ENCODE results near the gene CCDC172. TPM values are rescaled to one million over a fixed set of nuclear protein-coding genes. Genes with fewer than 3 reads are reported as not detected.

Gene CCDC172
- total RNA-seq, 1 donor from 2014 or later, result not detected

- Histone ChIP-seq H3K27ac (ENCODE audit: low read depth, low read length) (no peak overlapping the region), H3K4me2 (ENCODE audit: low read length) (no peak overlapping the region), H2AFZ (ENCODE audit: low read depth, low read length) (no peak overlapping the region), H3K9me3 (ENCODE audit: insufficient read depth, low read depth, low read length) (no peaks in the 10 kb centered on the region), H3K4me3 (ENCODE audit: insufficient read depth, low read depth, low read length) (no peak overlapping the region), H3K4me1 (ENCODE audit: insufficient read depth, low read length) (no peaks in the 10 kb centered on the region), H3K36me3 (ENCODE audit: insufficient read depth, low read length) (no peaks in the 10 kb centered on the region), H3K27me3 (ENCODE audit: insufficient read depth, low read length) (no peaks in the 10 kb centered on the region), H3K79me2 (ENCODE audit: insufficient read depth, low read length) (no peaks in the 10 kb centered on the region), H3K9ac (ENCODE audit: low read length) (no peak overlapping the region), H4K20me1 (ENCODE audit: insufficient read depth, low read length) (no peaks in the 10 kb centered on the region)
- Mint-ChIP-seq H3K4me3 (ENCODE audit: unreplicated experiment) (no peak overlapping the region), H3K4me1 (ENCODE audit: low read depth, unreplicated experiment) (peaks cover 8% of the 10 kb centered on the region), H3K36me3 (ENCODE audit: low read depth, unreplicated experiment) (no peaks in the 10 kb centered on the region), H3K27ac (ENCODE audit: unreplicated experiment) (no peak overlapping the region), H3K27me3 (ENCODE audit: low read depth, unreplicated experiment) (no peaks in the 10 kb centered on the region), H3K9me3 (ENCODE audit: unreplicated experiment) (peaks cover 3% of the 10 kb centered on the region)
- TF ChIP-seq CTCF (IDR thresholded peaks at IDR 0.05; ENCODE audit: insufficient read depth, low read depth, low read length), result no peak
- no peak for TF ChIP-seq EZH2 (IDR thresholded peaks at IDR 0.05; ENCODE audit: insufficient read depth, low read length)
- no peak for DNase-seq (ENCODE audit: low read depth)
- FAIRE-seq, result no peak
These were observed 17.4 kb upstream of the CCDC172 start for GRCh38 chr10:116306847-116307246.

GRCh38 chr10:116307455-116307854 is 16.8 kb upstream of the CCDC172 start:
- DNase-seq (ENCODE audit: low read depth) (no peak), FAIRE-seq (no peak)
- Histone ChIP-seq H3K27ac (ENCODE audit: low read depth, low read length) (no peak overlapping the region), H2AFZ (ENCODE audit: low read depth, low read length) (no peak overlapping the region), H3K4me1 (ENCODE audit: insufficient read depth, low read length) (no peaks in the 10 kb centered on the region), H3K27me3 (ENCODE audit: insufficient read depth, low read length) (no peaks in the 10 kb centered on the region), H3K9me3 (ENCODE audit: insufficient read depth, low read depth, low read length) (no peaks in the 10 kb centered on the region), H3K79me2 (ENCODE audit: insufficient read depth, low read length) (no peaks in the 10 kb centered on the region), H4K20me1 (ENCODE audit: insufficient read depth, low read length) (no peaks in the 10 kb centered on the region), H3K4me3 (ENCODE audit: insufficient read depth, low read depth, low read length) (no peak overlapping the region), H3K36me3 (ENCODE audit: insufficient read depth, low read length) (no peaks in the 10 kb centered on the region), H3K4me2 (ENCODE audit: low read length) (no peak overlapping the region), H3K9ac (ENCODE audit: low read length) (no peak overlapping the region)
- H3K4me1 Mint-ChIP-seq (ENCODE audit: low read depth, unreplicated experiment), result peaks cover 8% of the 10 kb centered on the region
- peaks cover 3% of the 10 kb centered on the region for H3K9me3 Mint-ChIP-seq (ENCODE audit: unreplicated experiment)
- H3K4me3 Mint-ChIP-seq (ENCODE audit: unreplicated experiment), result no peak overlapping the region
- H3K36me3 Mint-ChIP-seq (ENCODE audit: low read depth, unreplicated experiment), result no peaks in the 10 kb centered on the region
- no peak for TF ChIP-seq EZH2 (IDR thresholded peaks at IDR 0.05; ENCODE audit: insufficient read depth, low read length)
- no peak for TF ChIP-seq CTCF (IDR thresholded peaks at IDR 0.05; ENCODE audit: insufficient read depth, low read depth, low read length)
- no peak overlapping the region for H3K27ac Mint-ChIP-seq (ENCODE audit: unreplicated experiment)
- no peaks in the 10 kb centered on the region for H3K27me3 Mint-ChIP-seq (ENCODE audit: low read depth, unreplicated experiment)

- H3K27ac Mint-ChIP-seq (ENCODE audit: unreplicated experiment), result no peak overlapping the region
- Histone ChIP-seq H3K4me3 (ENCODE audit: insufficient read depth, low read depth, low read length) (no peak overlapping the region), H3K36me3 (ENCODE audit: insufficient read depth, low read length) (no peaks in the 10 kb centered on the region), H3K9ac (ENCODE audit: low read length) (no peak overlapping the region), H3K9me3 (ENCODE audit: insufficient read depth, low read depth, low read length) (no peaks in the 10 kb centered on the region), H3K27me3 (ENCODE audit: insufficient read depth, low read length) (no peaks in the 10 kb centered on the region), H4K20me1 (ENCODE audit: insufficient read depth, low read length) (no peaks in the 10 kb centered on the region), H2AFZ (ENCODE audit: low read depth, low read length) (no peak overlapping the region), H3K4me2 (ENCODE audit: low read length) (no peak overlapping the region), H3K4me1 (ENCODE audit: insufficient read depth, low read length) (no peaks in the 10 kb centered on the region), H3K27ac (ENCODE audit: low read depth, low read length) (no peak overlapping the region), H3K79me2 (ENCODE audit: insufficient read depth, low read length) (no peaks in the 10 kb centered on the region)
- TF ChIP-seq EZH2 (IDR thresholded peaks at IDR 0.05; ENCODE audit: insufficient read depth, low read length), result no peak
- no peak for TF ChIP-seq CTCF (IDR thresholded peaks at IDR 0.05; ENCODE audit: insufficient read depth, low read depth, low read length)
- H3K4me3 Mint-ChIP-seq (ENCODE audit: unreplicated experiment), result no peak overlapping the region
- no peaks in the 10 kb centered on the region for H3K4me1 Mint-ChIP-seq (ENCODE audit: low read depth, unreplicated experiment)
- FAIRE-seq (no peak), DNase-seq (ENCODE audit: low read depth) (no peak)
- H3K9me3 Mint-ChIP-seq (ENCODE audit: unreplicated experiment), result no peaks in the 10 kb centered on the region
- no peaks in the 10 kb centered on the region for H3K27me3 Mint-ChIP-seq (ENCODE audit: low read depth, unreplicated experiment)
- no peaks in the 10 kb centered on the region for H3K36me3 Mint-ChIP-seq (ENCODE audit: low read depth, unreplicated experiment)
These were observed 13.2 kb upstream of the CCDC172 start for GRCh38 chr10:116311016-116311415.

All from astrocyte (in vitro differentiated cells and primary cell).